ENCODE data around the gene BCCIP.

Gene BCCIP

GRCh38 chr10:125812128-125812750, 11.1 kb upstream of the BCCIP start:
- H3K9ac ChIP-seq (ENCODE audit: low read length), result no peak overlapping the region

GRCh38 chr10:125815764-125816163, 7.6 kb upstream of the BCCIP start:
- TF ChIP-seq EZH2phosphoT487 (conservative IDR thresholded peaks at IDR 0.05; ENCODE audit: low read length) (no peak), CTCF (IDR thresholded peaks at IDR 0.05; ENCODE audit: insufficient read depth, low read length, poor library complexity, severe bottlenecking) (no peak)
- H3K4me2 ChIP-seq (ENCODE audit: low read depth, low read length, poor library complexity, severe bottlenecking), result no peak overlapping the region
- H3K9me2 ChIP-seq (replicated peaks; ENCODE audit: insufficient read depth, low read length), result no peaks in the 10 kb centered on the region
- H3K4me3 ChIP-seq (ENCODE audit: insufficient read depth, low read length, poor library complexity, severe bottlenecking), result no peak overlapping the region
- no peak overlapping the region for H2AFZ ChIP-seq (ENCODE audit: low read depth, low read length, severe bottlenecking)
- no peaks in the 10 kb centered on the region for H3K9me3 ChIP-seq (ENCODE audit: insufficient read depth, low read length)
- H3K27ac ChIP-seq (ENCODE audit: low read depth, low read length), result no peak overlapping the region
- H3K9ac ChIP-seq (ENCODE audit: low read length), result no peak overlapping the region
- no peaks in the 10 kb centered on the region for H3F3A ChIP-seq (ENCODE audit: insufficient read depth)
- no peaks in the 10 kb centered on the region for H3K27me3 ChIP-seq (ENCODE audit: low read length)
- H3K79me2 ChIP-seq (ENCODE audit: insufficient read depth, low read length), result no peaks in the 10 kb centered on the region
- 0 out of 2 replicates have a peak, but pooled peaks cover 3% of the 10 kb centered on the region for H3K36me3 ChIP-seq (ENCODE audit: low read length)
- H4K20me1 ChIP-seq (ENCODE audit: low read depth, low read length), result no peaks in the 10 kb centered on the region

More at GRCh38 chr10:125812128-125812750, 11.1 kb upstream of the BCCIP start:
- H3K4me2 ChIP-seq (ENCODE audit: low read depth, low read length, poor library complexity, severe bottlenecking), result no peak overlapping the region
- H3K9me3 ChIP-seq (ENCODE audit: insufficient read depth, low read length), result no peaks in the 10 kb centered on the region
- H3K4me3 ChIP-seq (ENCODE audit: insufficient read depth, low read length, poor library complexity, severe bottlenecking), result no peak overlapping the region
- H4K20me1 ChIP-seq (ENCODE audit: low read depth, low read length), result no peaks in the 10 kb centered on the region
- no peak overlapping the region for H2AFZ ChIP-seq (ENCODE audit: low read depth, low read length, severe bottlenecking)
- no peak for TF ChIP-seq CTCF (IDR thresholded peaks at IDR 0.05; ENCODE audit: insufficient read depth, low read length, poor library complexity, severe bottlenecking)
- no peak for TF ChIP-seq EZH2phosphoT487 (conservative IDR thresholded peaks at IDR 0.05; ENCODE audit: low read length)
- H3K27me3 ChIP-seq (ENCODE audit: low read length), result no peaks in the 10 kb centered on the region
- H3K27ac ChIP-seq (ENCODE audit: low read depth, low read length), result no peak overlapping the region
- no peaks in the 10 kb centered on the region for H3K9me2 ChIP-seq (replicated peaks; ENCODE audit: insufficient read depth, low read length)
- no peaks in the 10 kb centered on the region for H3K79me2 ChIP-seq (ENCODE audit: insufficient read depth, low read length)
- 0 out of 2 replicates have a peak, but pooled peaks cover 3% of the 10 kb centered on the region for H3K36me3 ChIP-seq (ENCODE audit: low read length)
- no peaks in the 10 kb centered on the region for H3F3A ChIP-seq (ENCODE audit: insufficient read depth)

GRCh38 chr10:125816548-125816947, 6.8 kb upstream of the BCCIP start:
- H3K9ac ChIP-seq (ENCODE audit: low read length), result no peak overlapping the region
- no peak overlapping the region for H3K4me3 ChIP-seq (ENCODE audit: insufficient read depth, low read length, poor library complexity, severe bottlenecking)
- no peaks in the 10 kb centered on the region for H4K20me1 ChIP-seq (ENCODE audit: low read depth, low read length)
- no peaks in the 10 kb centered on the region for H3K79me2 ChIP-seq (ENCODE audit: insufficient read depth, low read length)
- H3K9me3 ChIP-seq (ENCODE audit: insufficient read depth, low read length), result no peaks in the 10 kb centered on the region
- no peaks in the 10 kb centered on the region for H3K27me3 ChIP-seq (ENCODE audit: low read length)
- TF ChIP-seq EZH2phosphoT487 (conservative IDR thresholded peaks at IDR 0.05; ENCODE audit: low read length) (no peak), CTCF (IDR thresholded peaks at IDR 0.05; ENCODE audit: insufficient read depth, low read length, poor library complexity, severe bottlenecking) (no peak)
- H3K4me2 ChIP-seq (ENCODE audit: low read depth, low read length, poor library complexity, severe bottlenecking), result no peak overlapping the region
- no peak overlapping the region for H3K27ac ChIP-seq (ENCODE audit: low read depth, low read length)
- H3F3A ChIP-seq (ENCODE audit: insufficient read depth), result peaks cover 4% of the 10 kb centered on the region; the same call in 1 of the 2 replicates
- H3K9me2 ChIP-seq (replicated peaks; ENCODE audit: insufficient read depth, low read length), result no peaks in the 10 kb centered on the region
- no peak overlapping the region for H2AFZ ChIP-seq (ENCODE audit: low read depth, low read length, severe bottlenecking)
- H3K36me3 ChIP-seq (ENCODE audit: low read length), result no peaks in the 10 kb centered on the region

All from SU-DHL-6 (cell line).